ENCODE measurements around the gene CDCA4. TPM values are rescaled to one million over a fixed set of nuclear protein-coding genes. Genes with fewer than 3 reads are reported as not detected.
A peak's percentile ranks its signal among the peaks of the same experiment; 100 is the strongest.
"Not testable (repeated sequence)": the region's sequence is repeated elsewhere in the genome, so short reads cannot be mapped to it uniquely, and the experiment has no call there.

Gene CDCA4
- total and polyA plus RNA-seq, 7 experiments from 2014 or later: 8.0 to 47.8 (median 13.2) TPM

DNA sequence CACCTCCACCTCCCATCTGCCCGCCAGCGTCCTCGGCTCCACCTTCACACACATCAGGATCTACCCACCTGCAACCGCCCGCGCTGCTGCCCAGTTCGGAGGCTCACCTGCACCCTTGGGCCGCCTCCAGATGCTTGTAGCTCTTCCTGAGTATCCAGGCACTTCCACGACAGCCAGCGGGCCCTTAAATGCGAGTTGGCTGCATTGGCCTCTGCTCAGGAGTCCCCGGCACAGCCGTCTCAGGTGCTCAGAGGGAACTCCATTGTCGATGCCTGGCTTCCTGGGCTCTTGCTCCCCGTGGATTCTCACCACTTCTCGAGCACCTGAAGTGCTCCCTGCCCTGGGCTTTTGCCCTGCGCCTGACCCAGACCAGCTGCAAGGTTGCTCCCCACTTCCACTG, 21.9 kb upstream of the CDCA4 start:
- CTCF ChIA-PET: interaction anchor here (1.3 to 1.5 kb wide), 2 partner anchors 22 to 62 kb away, joined by 3 to 4 read pairs; partner anchors contain the start of gene CDCA4
- DNase-seq: no peak
- no peak overlapping the region for H3K27ac ChIP-seq (ENCODE audit: low read depth, low read length)
- peaks cover 0 to 9% of the 10 kb centered on the region in 2 donors for H3K4me1 ChIP-seq (ENCODE audit: control insufficient read depth in 2 of 2, insufficient read depth in 2 of 2, low read length in 2 of 2)
- Mint-ChIP-seq H3K4me3 (no peak overlapping the region), H3K9me3 (peaks cover 0 to 3% (median 0%) of the 10 kb centered on the region in 11 donors), H3K27ac (no peak overlapping the region), H3K36me3 (peaks cover 0 to 3% (median 0%) of the 10 kb centered on the region in 5 donors), H3K27me3 (peaks cover 0 to 7% (median 0%) of the 10 kb centered on the region in 5 donors), H3K4me1 (peaks cover 5 to 12% (median 10%) of the 10 kb centered on the region in 7 donors)
- intact Hi-C loops (cut with micrococcal nuclease): no loop called here
- H3K36me3 ChIP-seq (ENCODE audit: control insufficient read depth in 2 of 3, insufficient read depth in 3 of 3, low read length in 3 of 3): no peaks in the 10 kb centered on the region
- ATAC-seq: no peak
- H3K27me3 ChIP-seq (ENCODE audit: control insufficient read depth in 2 of 2, insufficient read depth in 2 of 2, low read length in 2 of 2): no peaks in the 10 kb centered on the region
- H3K4me3 ChIP-seq (ENCODE audit: low read length): no peak overlapping the region
- POLR2A ChIA-PET: interaction anchor here (0.8 to 1.9 kb wide), 2 partner anchors 8 to 22 kb away, joined by 4 to 5 read pairs; partner anchors contain the start of gene GPR132
- H3K9me3 ChIP-seq (ENCODE audit: control insufficient read depth in 2 of 3, low read length in 3 of 3): no peaks in the 10 kb centered on the region

DNA sequence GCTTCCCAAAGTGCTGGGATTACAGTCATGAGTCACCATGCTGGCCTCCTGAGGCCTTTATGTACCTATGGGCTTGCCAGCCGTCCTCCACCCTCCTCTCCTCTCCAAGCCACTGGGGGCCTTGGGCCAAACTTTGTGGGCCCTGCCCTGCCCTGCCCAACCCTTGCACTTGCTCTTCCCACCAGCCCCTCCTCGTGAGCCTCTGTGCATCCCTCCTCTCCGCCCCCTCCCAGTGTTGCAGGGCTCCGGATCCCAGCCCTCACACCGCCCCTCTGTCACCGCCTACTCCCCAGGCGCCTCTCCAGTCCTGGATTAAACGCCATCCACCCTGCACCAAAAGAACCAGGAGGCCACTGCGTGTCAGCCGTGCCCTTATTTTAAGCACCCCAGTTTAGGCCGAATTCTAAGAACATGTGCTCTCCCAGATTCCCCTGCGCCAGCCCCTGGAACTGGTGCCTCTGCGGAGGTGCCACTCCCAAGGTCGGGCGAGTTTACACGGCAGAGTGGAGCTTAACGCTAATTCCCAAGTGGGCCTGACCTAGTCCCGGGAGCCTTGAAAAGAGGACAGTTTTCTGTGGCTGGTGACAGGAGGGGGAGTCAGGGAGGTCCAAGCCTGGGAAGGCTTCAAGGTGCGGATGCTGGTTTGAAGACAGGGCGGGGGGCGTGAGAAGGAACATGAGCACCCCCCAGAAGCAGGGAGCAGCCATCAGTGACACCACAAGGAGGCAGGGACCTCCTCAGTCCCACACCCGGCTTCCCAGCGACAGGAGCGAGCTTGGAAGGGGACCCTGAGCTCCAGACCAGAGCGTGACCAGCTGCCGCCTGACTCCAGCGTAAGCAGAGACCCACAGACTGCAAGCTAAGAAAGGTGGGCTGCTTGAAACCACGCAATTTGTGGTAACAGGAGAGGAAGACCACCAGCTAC, 21.2 kb upstream of the CDCA4 start:
- H3K4me1 Mint-ChIP-seq: peaks cover 5 to 12% (median 10%) of the 10 kb centered on the region in 7 donors
- H3K4me1 ChIP-seq (ENCODE audit: control insufficient read depth in 2 of 2, insufficient read depth in 2 of 2, low read length in 2 of 2): peaks cover 0 to 9% of the 10 kb centered on the region in 2 donors
- peaks cover 0 to 3% (median 0%) of the 10 kb centered on the region in 11 donors for H3K9me3 Mint-ChIP-seq
- no peak for DNase-seq
- no peak overlapping the region for H3K27ac ChIP-seq (ENCODE audit: low read depth, low read length)
- H3K4me3 Mint-ChIP-seq: no peak overlapping the region
- peaks cover 0 to 3% (median 0%) of the 10 kb centered on the region in 5 donors for H3K36me3 Mint-ChIP-seq
- H3K9me3 ChIP-seq (ENCODE audit: control insufficient read depth in 2 of 3, low read length in 3 of 3): no peaks in the 10 kb centered on the region
- H3K27me3 Mint-ChIP-seq: peaks cover 0 to 7% (median 0%) of the 10 kb centered on the region in 5 donors
- H3K36me3 ChIP-seq (ENCODE audit: control insufficient read depth in 2 of 3, insufficient read depth in 3 of 3, low read length in 3 of 3): no peaks in the 10 kb centered on the region
- no peak overlapping the region for H3K27ac Mint-ChIP-seq
- intact Hi-C loops (cut with micrococcal nuclease): no loop called here
- no peak for ATAC-seq
- CTCF ChIA-PET: interaction anchor here (0.6 kb wide), 1 partner anchor 277 kb away, joined by 3 read pairs; no protein-coding TSS in a partner anchor
- POLR2A ChIA-PET: no interaction called here
- no peak overlapping the region for H3K4me3 ChIP-seq (ENCODE audit: low read length)
- H3K27me3 ChIP-seq (ENCODE audit: control insufficient read depth in 2 of 2, insufficient read depth in 2 of 2, low read length in 2 of 2): no peaks in the 10 kb centered on the region

DNA sequence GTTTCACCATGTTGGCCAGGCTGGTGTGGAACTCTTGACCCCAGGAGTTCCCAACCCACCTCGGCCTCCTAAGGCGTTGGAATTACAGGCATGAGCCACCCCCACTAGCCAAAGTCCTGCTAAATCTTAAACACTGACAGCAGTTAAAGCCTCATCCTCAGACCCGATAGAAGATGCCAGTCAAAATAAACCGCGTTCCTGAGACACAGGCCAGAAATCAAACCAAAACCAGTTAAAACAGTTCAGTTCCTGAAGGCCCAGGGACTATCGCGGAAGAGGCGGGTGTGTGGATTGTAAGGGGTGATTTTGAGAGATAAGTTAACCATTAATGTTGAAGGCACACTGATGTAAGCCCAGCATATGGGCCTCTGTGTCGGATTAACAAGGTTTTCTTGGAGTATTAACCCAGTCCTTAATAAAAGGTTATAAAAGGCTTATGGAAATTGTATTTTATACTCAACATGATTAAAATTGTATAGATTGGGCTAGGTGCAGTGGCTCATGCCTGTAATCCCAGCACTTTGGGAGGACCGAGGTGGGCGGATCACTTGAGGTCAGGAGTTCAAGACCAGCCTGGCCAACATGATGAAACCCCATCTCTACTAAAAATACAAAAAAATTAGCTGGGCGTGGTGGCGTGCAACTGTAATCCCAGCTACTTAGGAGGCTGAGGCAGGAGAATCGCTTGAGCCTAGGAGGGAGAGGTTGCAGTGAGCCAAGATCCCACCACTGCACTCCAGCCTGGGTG, 18.7 kb upstream of the CDCA4 start:
- intact Hi-C loops (cut with micrococcal nuclease): no loop called here
- Histone ChIP-seq H3K27ac (ENCODE audit: low read depth, low read length) (no peak overlapping the region), H3K27me3 (ENCODE audit: control insufficient read depth in 2 of 2, insufficient read depth in 2 of 2, low read length in 2 of 2) (no peaks in the 10 kb centered on the region), H3K36me3 (ENCODE audit: control insufficient read depth in 2 of 3, insufficient read depth in 3 of 3, low read length in 3 of 3) (no peaks in the 10 kb centered on the region), H3K4me1 (ENCODE audit: control insufficient read depth in 2 of 2, insufficient read depth in 2 of 2, low read length in 2 of 2) (no peaks in the 10 kb centered on the region), H3K9me3 (ENCODE audit: control insufficient read depth in 2 of 3, low read length in 3 of 3) (no peaks in the 10 kb centered on the region), H3K4me3 (ENCODE audit: low read length) (no peak overlapping the region)
- peaks cover 0 to 1% (median 0%) of the 10 kb centered on the region in 5 donors for H3K36me3 Mint-ChIP-seq
- ChIA-PET CTCF (no interaction called here), POLR2A (no interaction called here)
- H3K27ac Mint-ChIP-seq: no peak overlapping the region
- ATAC-seq (no peak), DNase-seq (no peak)
- peaks cover 0 to 3% (median 0%) of the 10 kb centered on the region in 5 donors for H3K27me3 Mint-ChIP-seq
- H3K9me3 Mint-ChIP-seq: peaks cover 0 to 1% (median 0%) of the 10 kb centered on the region in 11 donors
- no peak overlapping the region for H3K4me3 Mint-ChIP-seq
- H3K4me1 Mint-ChIP-seq: peaks cover 0 to 5% (median 1%) of the 10 kb centered on the region in 7 donors

- ChIA-PET CTCF (interaction anchor here (0.6 to 1.2 kb wide), 4 partner anchors 9 to 237 kb away, joined by 3 to 8 read pairs (median 4); no protein-coding TSS in a partner anchor), POLR2A (interaction anchor here (0.6 to 2.8 kb wide), 5 partner anchors 8 to 22 kb away, joined by 3 to 11 read pairs (median 4); partner anchors contain the start of gene CDCA4)
- H3K27ac Mint-ChIP-seq; H3K4me3 Mint-ChIP-seq; H3K9me3 Mint-ChIP-seq; H3K27me3 Mint-ChIP-seq; H3K27me3 ChIP-seq (ENCODE audit: control insufficient read depth in 2 of 2, insufficient read depth in 2 of 2, low read length in 2 of 2); H3K9me3 ChIP-seq (ENCODE audit: control insufficient read depth in 2 of 3, low read length in 3 of 3); H3K36me3 ChIP-seq (ENCODE audit: control insufficient read depth in 2 of 3, insufficient read depth in 3 of 3, low read length in 3 of 3); H3K36me3 Mint-ChIP-seq; H3K4me1 ChIP-seq (ENCODE audit: control insufficient read depth in 2 of 2, insufficient read depth in 2 of 2, low read length in 2 of 2); DNase-seq; H3K4me3 ChIP-seq (ENCODE audit: low read length); H3K27ac ChIP-seq (ENCODE audit: low read depth, low read length); intact Hi-C loops (cut with micrococcal nuclease); ATAC-seq: not testable (repeated sequence)
- H3K4me1 Mint-ChIP-seq: peaks cover 9 to 29% (median 23%) of the 10 kb centered on the region in 7 donors
Measured at GRCh38 chr14:105035616-105036015, 14.7 kb upstream of the CDCA4 start.

GRCh38 chr14:105034315-105035039, 13.6 kb upstream of the CDCA4 start:
- Histone ChIP-seq H3K27ac (ENCODE audit: low read depth, low read length) (no peak overlapping the region), H3K27me3 (ENCODE audit: control insufficient read depth in 2 of 2, insufficient read depth in 2 of 2, low read length in 2 of 2) (no peaks in the 10 kb centered on the region), H3K9me3 (ENCODE audit: control insufficient read depth in 2 of 3, low read length in 3 of 3) (no peaks in the 10 kb centered on the region), H3K4me3 (ENCODE audit: low read length) (no peak overlapping the region), H3K4me1 (ENCODE audit: control insufficient read depth in 2 of 2, insufficient read depth in 2 of 2, low read length in 2 of 2) (peaks cover 0 to 6% of the 10 kb centered on the region in 2 donors), H3K36me3 (ENCODE audit: control insufficient read depth in 2 of 3, insufficient read depth in 3 of 3, low read length in 3 of 3) (no peaks in the 10 kb centered on the region)
- H3K27ac Mint-ChIP-seq: peak overlapping the region in 8 of 9 donors; percentile 82 to 99 (median 94)
- peak overlapping the region in 9 of 10 donors; percentile 79 to 98 (median 95) for H3K4me3 Mint-ChIP-seq
- H3K36me3 Mint-ChIP-seq: peaks cover 0 to 4% (median 0%) of the 10 kb centered on the region in 5 donors
- peak; percentile 60 for ATAC-seq
- H3K27me3 Mint-ChIP-seq: peaks cover 0 to 7% (median 0%) of the 10 kb centered on the region in 5 donors
- POLR2A ChIA-PET: interaction anchor here (0.6 to 2.8 kb wide), 5 partner anchors 9 to 1348 kb away, joined by 3 to 11 read pairs (median 3); partner anchors contain the start of gene CDCA4
- peaks cover 9 to 31% (median 23%) of the 10 kb centered on the region in 7 donors for H3K4me1 Mint-ChIP-seq
- CTCF ChIA-PET: interaction anchor here (1.2 kb wide), 1 partner anchor 10 kb away, joined by 8 read pairs; no protein-coding TSS in a partner anchor
- peaks cover 0 to 1% (median 0%) of the 10 kb centered on the region in 11 donors for H3K9me3 Mint-ChIP-seq
- intact Hi-C loops (cut with micrococcal nuclease): no loop called here
- no peak for DNase-seq
